Mammary epithelial cell (primary cell): Measurements from ENCODE around the gene FARS2.

Source experiments
- CTCF ChIP-seq, 2 donors: IDR thresholded peaks in 1 of 2; conservative IDR thresholded peaks in 1 of 2; 2 replicates each; pipeline ENCODE4 v1.5.1; 2011 to 2012; ENCODE audit warnings: inconsistent platforms in 2 of 2, low read length in 2 of 2, mild to moderate bottlenecking in 2 of 2, control low read depth in 1 of 2, low read depth in 1 of 2; ENCODE audit not compliant: insufficient read depth in 1 of 2; ENCODE audit errors: extremely low read depth in 1 of 2
- EZH2 ChIP-seq: IDR thresholded peaks from 2 replicates; pipeline ENCODE4 v1.6.1; 2012; ENCODE audit warnings: low read length, inconsistent platforms, borderline replicate concordance

DNA sequence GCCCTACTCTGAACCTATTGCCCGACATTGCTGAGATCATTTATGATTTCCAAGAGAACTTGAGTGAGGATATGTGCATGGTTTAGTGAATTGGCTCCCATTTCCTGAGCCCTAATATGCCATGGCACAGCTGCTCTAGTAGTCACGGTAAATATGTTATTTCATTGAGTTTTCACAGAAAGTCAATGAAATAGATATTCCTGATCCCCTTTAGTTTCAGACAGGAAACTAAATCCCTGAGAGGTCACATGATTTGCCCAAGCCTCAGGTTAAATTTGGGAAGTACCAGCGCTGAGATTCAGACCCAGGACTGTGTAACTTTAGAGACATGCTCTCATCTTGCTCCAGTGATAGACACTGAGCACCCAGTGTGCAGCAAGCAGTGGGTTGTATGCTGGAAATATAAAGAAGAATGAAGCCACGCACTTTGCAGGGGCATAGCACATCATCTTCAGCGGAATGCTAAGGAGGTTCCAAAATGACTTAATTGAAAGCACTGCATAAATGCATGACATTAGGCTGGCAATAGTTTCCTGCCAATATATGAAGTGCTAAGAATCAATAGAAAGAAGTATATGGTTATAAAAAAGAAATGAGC lies 70.6 kb downstream of the FARS2 start:
- no peak for TF ChIP-seq CTCF (conservative IDR thresholded peaks at IDR 0.05 in 1 of 2, IDR thresholded peaks at IDR 0.05 in 1 of 2; ENCODE audit: extremely low read depth in 1 of 2, insufficient read depth in 1 of 2, low read depth in 1 of 2, low read length in 2 of 2)
- no peak for TF ChIP-seq EZH2
